K562 (cell line): ENCODE results near the gene XPNPEP1. TPM values are rescaled to one million over a fixed set of nuclear protein-coding genes. Genes with fewer than 3 reads are reported as not detected.

Source experiments
- ATF7 ChIP-seq: fragments of 450-650 bp; IDR thresholded peaks from 2 replicates; pipeline ENCODE4 v1.7.1; 2014; ENCODE audit warnings: mild to moderate bottlenecking, moderate library complexity
- BHLHE40 ChIP-seq: IDR thresholded peaks from 2 replicates; pipeline ENCODE4 v1.6.1; 2011; ENCODE audit warnings: low read length, improper control_type of control experiment
- GATAD2B ChIP-seq: fragments of 450-650 bp; IDR thresholded peaks from 2 replicates; pipeline ENCODE4 v1.6.1; 2017; ENCODE audit warnings: mild to moderate bottlenecking, borderline replicate concordance
- HLTF ChIP-seq: fragments of 450-650 bp; IDR thresholded peaks from 2 replicates; pipeline ENCODE4 v1.6.1; 2016
- NR2C1 ChIP-seq, 2 experiments: fragments of 450-650 bp; IDR thresholded peaks; 2 replicates each; pipeline ENCODE4 v1.6.1; 2017; ENCODE audit warnings: mild to moderate bottlenecking in 2 of 2, antibody characterized with exemption in 1 of 2, inconsistent platforms in 1 of 2, missing compliant biosample characterization in 1 of 2, missing genetic modification characterization in 1 of 2
- RBM34 ChIP-seq: fragments of 200-400 bp; formaldehyde crosslinking; IDR thresholded peaks from 2 replicates; pipeline ENCODE4 v1.6.1; 2018; ENCODE audit warnings: low read length, borderline replicate concordance; ENCODE audit not compliant: insufficient read depth
- REST ChIP-seq, 2 experiments: fragments of 450-650 bp; formaldehyde crosslinking in 1 of 2; IDR thresholded peaks; 2 replicates each; pipeline versions ENCODE4 v1.4.0 to v1.6.1; 2014 to 2020; ENCODE audit warnings: mild to moderate bottlenecking in 2 of 2, borderline replicate concordance in 1 of 2, low read depth in 1 of 2
- ZNF174 ChIP-seq: fragments of 250-450 bp; sonication (Bioruptor Pico); IDR thresholded peaks from 2 replicates; pipeline ENCODE4 v1.4.0; 2020; ENCODE audit warnings: mild to moderate bottlenecking
- ZNF398 ChIP-seq: fragments of 250-450 bp; sonication (Bioruptor Pico); IDR thresholded peaks from 2 replicates; pipeline ENCODE4 v1.8.0; 2021; ENCODE audit warnings: moderate library complexity, mild to moderate bottlenecking, inconsistent platforms
- polyA plus RNA-seq, 8 experiments: library from polyadenylated mRNA; depleted of rRNA in 4 of 8; stranded (reverse) in 5 of 8; unstranded in 3 of 8; fragments of >200 nt; fragmentation: Nextera tagmentation in 2 of 8; fragmentation: Illumina TruSeq in 1 of 8; extraction: Ambion mirVana in 2 of 8; extraction: Trizol in 1 of 8; gene quantifications; 2 replicates each; pipeline versions ENCODE4 v1.2.1 to v1.2.3, GENCODE V29; 2011 to 2014; ENCODE audit warnings: inconsistent platforms in 1 of 8, missing spikeins in 1 of 8
- total RNA-seq, 7 experiments: library from RNA; depleted of rRNA in 6 of 7; stranded (reverse); fragments of >200 nt in 6 of 7; fragmentation: Illumina TruSeq in 2 of 7; extraction: Trizol in 2 of 7; gene quantifications; 2 replicates each; pipeline versions ENCODE4 v1.2.1 to v1.2.3, GENCODE V29; 2011 to 2021; ENCODE audit warnings: low replicate concordance in 1 of 7
- TF ChIP-seq, protein P1 (sequence below): sonication (generic); formaldehyde crosslinking; IDR thresholded peaks from 2 replicates; pipeline ENCODE4 v1.8.1; 2022; ENCODE audit warnings: missing genetic modification reagents
- TF ChIP-seq, protein P2 (sequence below), 3 experiments: IDR thresholded peaks in 2 of 3; conservative IDR thresholded peaks in 1 of 3; 2 replicates each; pipeline ENCODE4 v1.5.1; 2011 to 2012; ENCODE audit warnings: low read length in 3 of 3, mild to moderate bottlenecking in 3 of 3, control low read depth in 2 of 3, improper control_type of control experiment in 1 of 3, inconsistent platforms in 1 of 3, low read depth in 1 of 3, mixed read lengths in 1 of 3, moderate library complexity in 1 of 3; ENCODE audit not compliant: insufficient read depth in 2 of 3

Gene XPNPEP1
- total and polyA plus RNA-seq, 9 of the 15 experiments (the other 6 are each of a cell fraction or from before 2014, with no cell fraction given), result 24.2 to 93.5 (median 40.1) TPM

DNA sequence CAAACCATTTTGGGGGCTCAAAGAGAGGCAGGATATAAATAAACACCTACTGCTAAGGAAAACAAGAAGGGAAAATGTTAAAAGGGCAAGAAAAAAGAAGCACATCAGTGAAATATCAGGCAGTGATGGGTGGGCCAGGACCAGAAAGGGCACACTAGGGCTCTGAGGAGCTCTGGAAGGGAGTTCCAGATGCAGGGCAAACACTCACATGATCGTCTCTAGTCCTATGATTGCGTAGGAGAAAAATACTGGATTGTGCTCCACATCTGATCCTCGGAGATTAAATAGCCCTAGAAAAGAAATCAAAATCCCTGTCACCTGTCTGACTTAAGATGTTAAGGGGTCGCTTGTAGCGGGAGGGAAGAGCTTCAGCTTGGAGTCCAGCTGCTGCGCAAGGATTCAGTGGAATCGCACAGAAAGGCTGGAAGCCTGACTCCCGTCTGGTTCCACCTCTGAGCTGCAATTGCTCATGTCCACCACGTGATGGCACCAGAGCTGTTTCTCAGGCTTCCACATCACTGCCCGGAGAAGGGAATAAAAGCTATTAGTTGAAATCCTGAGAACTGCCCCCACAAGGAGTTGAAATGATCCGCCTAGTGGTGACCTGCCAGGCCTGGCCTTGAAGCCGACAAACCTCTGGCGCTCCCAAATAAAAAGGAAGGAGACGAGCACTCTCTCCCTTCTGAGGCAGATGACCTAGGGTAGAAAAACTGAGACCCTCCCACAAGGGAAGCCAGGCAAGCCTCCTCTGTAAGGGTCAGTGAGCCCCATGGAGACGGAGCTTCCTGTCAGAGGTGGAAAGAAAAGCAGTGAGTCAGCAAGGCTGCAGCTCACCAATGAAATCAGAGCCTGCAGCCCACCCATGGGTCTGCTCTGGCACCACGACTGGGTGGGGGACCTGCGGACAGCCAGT is 39.2 kb downstream of the XPNPEP1 start (continued):
- TF ChIP-seq REST (IDR thresholded peaks at IDR 0.05; ENCODE audit: borderline replicate concordance) (peak; percentile 72), REST (CRISPR knock-in tag; IDR thresholded peaks at IDR 0.05; ENCODE audit: low read depth) (no peak), NR2C1 (IDR thresholded peaks at IDR 0.05) (peak; percentile 47; the same call in 1 of the 2 replicates), NR2C1 (tag; IDR thresholded peaks at IDR 0.05) (peak; percentile 62), HLTF (no peak), BHLHE40 (no peak), GATAD2B (no peak), ATF7 (peak; percentile 34; the same call in 1 of the 2 replicates), ZNF398 (no peak), ZNF174 (no peak), RBM34 (no peak)
- TF ChIP-seq, protein P1, sequence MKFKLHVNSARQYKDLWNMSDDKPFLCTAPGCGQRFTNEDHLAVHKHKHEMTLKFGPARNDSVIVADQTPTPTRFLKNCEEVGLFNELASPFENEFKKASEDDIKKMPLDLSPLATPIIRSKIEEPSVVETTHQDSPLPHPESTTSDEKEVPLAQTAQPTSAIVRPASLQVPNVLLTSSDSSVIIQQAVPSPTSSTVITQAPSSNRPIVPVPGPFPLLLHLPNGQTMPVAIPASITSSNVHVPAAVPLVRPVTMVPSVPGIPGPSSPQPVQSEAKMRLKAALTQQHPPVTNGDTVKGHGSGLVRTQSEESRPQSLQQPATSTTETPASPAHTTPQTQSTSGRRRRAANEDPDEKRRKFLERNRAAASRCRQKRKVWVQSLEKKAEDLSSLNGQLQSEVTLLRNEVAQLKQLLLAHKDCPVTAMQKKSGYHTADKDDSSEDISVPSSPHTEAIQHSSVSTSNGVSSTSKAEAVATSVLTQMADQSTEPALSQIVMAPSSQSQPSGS (CRISPR knock-in tag), result no peak
- TF ChIP-seq, protein P2, sequence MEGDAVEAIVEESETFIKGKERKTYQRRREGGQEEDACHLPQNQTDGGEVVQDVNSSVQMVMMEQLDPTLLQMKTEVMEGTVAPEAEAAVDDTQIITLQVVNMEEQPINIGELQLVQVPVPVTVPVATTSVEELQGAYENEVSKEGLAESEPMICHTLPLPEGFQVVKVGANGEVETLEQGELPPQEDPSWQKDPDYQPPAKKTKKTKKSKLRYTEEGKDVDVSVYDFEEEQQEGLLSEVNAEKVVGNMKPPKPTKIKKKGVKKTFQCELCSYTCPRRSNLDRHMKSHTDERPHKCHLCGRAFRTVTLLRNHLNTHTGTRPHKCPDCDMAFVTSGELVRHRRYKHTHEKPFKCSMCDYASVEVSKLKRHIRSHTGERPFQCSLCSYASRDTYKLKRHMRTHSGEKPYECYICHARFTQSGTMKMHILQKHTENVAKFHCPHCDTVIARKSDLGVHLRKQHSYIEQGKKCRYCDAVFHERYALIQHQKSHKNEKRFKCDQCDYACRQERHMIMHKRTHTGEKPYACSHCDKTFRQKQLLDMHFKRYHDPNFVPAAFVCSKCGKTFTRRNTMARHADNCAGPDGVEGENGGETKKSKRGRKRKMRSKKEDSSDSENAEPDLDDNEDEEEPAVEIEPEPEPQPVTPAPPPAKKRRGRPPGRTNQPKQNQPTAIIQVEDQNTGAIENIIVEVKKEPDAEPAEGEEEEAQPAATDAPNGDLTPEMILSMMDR (IDR thresholded peaks at IDR 0.05 in 2 of 3, conservative IDR thresholded peaks at IDR 0.05 in 1 of 3; ENCODE audit: insufficient read depth in 2 of 3, low read depth in 1 of 3, low read length in 3 of 3), result peak; percentile 88 to 94 (median 92)
